MCF 10A (cell line): ENCODE data around the gene ECE1. TPM values are rescaled to one million over a fixed set of nuclear protein-coding genes. Genes with fewer than 3 reads are reported as not detected.

Experiments used
- BruUV-seq: library from RNA; stranded (reverse); fragments of 400-500 nt; replicated peaks from 2 replicates; lab custom pipeline; 2021; lab: Mats Ljungman, UMichigan
- CTCF ChIA-PET: fragments of 300-600 bp; sonication (Branson Sonifier 250); formaldehyde crosslinking; extraction: SDS; loops from one replicate; lab custom pipeline; 2021; ENCODE audit warnings: antibody characterized with exemption, inconsistent platforms; lab: Yijun Ruan, JAX
- POLR2A ChIA-PET: fragments of 300-600, 350-650 bp; sonication (Branson Sonifier 250); formaldehyde crosslinking; extraction: SDS; loops from one replicate; lab custom pipeline; 2020; ENCODE audit warnings: antibody characterized with exemption, inconsistent platforms; lab: Yijun Ruan, JAX
- DNase-seq: peaks from one replicate; pipeline ENCODE4 v3.0.0-alpha.2; 2018; ENCODE audit not compliant: unreplicated experiment
- H3K27ac Mint-ChIP-seq: one replicate; pipeline ENCODE4 v1.8.0; 2022; ENCODE audit warnings: mild to moderate bottlenecking, low read depth, mixed read lengths; ENCODE audit not compliant: unreplicated experiment
- H3K27me3 Mint-ChIP-seq: one replicate; pipeline ENCODE4 v1.8.0; 2022; ENCODE audit warnings: mixed read lengths; ENCODE audit not compliant: insufficient read depth, unreplicated experiment
- H3K36me3 Mint-ChIP-seq: one replicate; pipeline ENCODE4 v1.8.0; 2022; ENCODE audit warnings: mild to moderate bottlenecking, moderate library complexity, mixed read lengths; ENCODE audit not compliant: insufficient read depth, unreplicated experiment
- H3K4me1 Mint-ChIP-seq: one replicate; pipeline ENCODE4 v1.8.0; 2022; ENCODE audit warnings: mixed read lengths; ENCODE audit not compliant: insufficient read depth, unreplicated experiment
- H3K4me3 Mint-ChIP-seq: one replicate; pipeline ENCODE4 v1.8.0; 2022; ENCODE audit warnings: mild to moderate bottlenecking, moderate library complexity, mixed read lengths; ENCODE audit not compliant: unreplicated experiment
- H3K9me3 Mint-ChIP-seq: one replicate; pipeline ENCODE4 v1.8.0; 2022; ENCODE audit warnings: mixed read lengths; ENCODE audit not compliant: unreplicated experiment
- CTCF ChIP-seq: fragments of 200-600 bp; IDR thresholded peaks from one replicate; pipeline ENCODE4 v1.8.0; 2022; ENCODE audit warnings: antibody characterized with exemption, mild to moderate bottlenecking; ENCODE audit not compliant: unreplicated experiment
- intact Hi-C: fragments of 100-400 bp; cut with micrococcal nuclease; formaldehyde crosslinking; loops from 2 replicates; pipeline ENCODE4 v1.14.1; 2022
- total RNA-seq: library from RNA; stranded (reverse); gene quantifications from 2 replicates; pipeline ENCODE4 v1.2.3, GENCODE V29; 2022

ECE1 gene
- total RNA-seq, 1 experiment from 2014 or later: 40.0 TPM

GRCh38 chr1:21280482-21280881 is 9.8 kb downstream of the ECE1 start:
- ChIA-PET POLR2A (no interaction called here), CTCF (no interaction called here)
- TF ChIP-seq CTCF: no peak
- H3K27me3 Mint-ChIP-seq: no peaks in the 10 kb centered on the region
- H3K4me1 Mint-ChIP-seq: peaks cover 7% of the 10 kb centered on the region
- no peak overlapping the region for H3K27ac Mint-ChIP-seq
- no peak for DNase-seq
- no peaks in the 10 kb centered on the region for H3K9me3 Mint-ChIP-seq
- BruUV-seq: no TSS peak
- H3K4me3 Mint-ChIP-seq: no peak overlapping the region
- intact Hi-C loops: no loop called here
- H3K36me3 Mint-ChIP-seq: peaks cover 5% of the 10 kb centered on the region

- intact Hi-C loops: no loop called here
- Mint-ChIP-seq H3K36me3 (peaks cover 5% of the 10 kb centered on the region), H3K27ac (no peak overlapping the region), H3K4me3 (no peak overlapping the region), H3K27me3 (no peaks in the 10 kb centered on the region), H3K9me3 (no peaks in the 10 kb centered on the region), H3K4me1 (peaks cover 7% of the 10 kb centered on the region)
- BruUV-seq: no TSS peak
- ChIA-PET CTCF (interaction anchor here (0.7 to 0.9 kb wide), 2 partner anchors 10 to 39 kb away, joined by 3 to 6 read pairs; no protein-coding TSS in a partner anchor), POLR2A (no interaction called here)
- no peak for DNase-seq
- TF ChIP-seq CTCF: no peak
Measured at GRCh38 chr1:21280011-21280471, 10.2 kb downstream of the ECE1 start.

- no TSS peak for BruUV-seq
- intact Hi-C loops: no loop called here
- Mint-ChIP-seq H3K9me3 (no peaks in the 10 kb centered on the region), H3K4me1 (peaks cover 7% of the 10 kb centered on the region), H3K4me3 (no peak overlapping the region), H3K27me3 (no peaks in the 10 kb centered on the region), H3K27ac (no peak overlapping the region), H3K36me3 (peaks cover 5% of the 10 kb centered on the region)
- CTCF ChIA-PET: interaction anchor here (0.6 to 0.9 kb wide), 3 partner anchors 9 to 40 kb away, joined by 3 to 6 read pairs (median 3); no protein-coding TSS in a partner anchor
- no peak for TF ChIP-seq CTCF
- POLR2A ChIA-PET: no interaction called here
- DNase-seq: no peak
Measured at GRCh38 chr1:21278860-21279845, 11.1 kb downstream of the ECE1 start.

GRCh38 chr1:21278208-21278859 is 11.9 kb downstream of the ECE1 start:
- Mint-ChIP-seq H3K4me1 (peaks cover 7% of the 10 kb centered on the region), H3K36me3 (peaks cover 6% of the 10 kb centered on the region), H3K4me3 (no peak overlapping the region), H3K9me3 (no peaks in the 10 kb centered on the region), H3K27ac (no peak overlapping the region), H3K27me3 (no peaks in the 10 kb centered on the region)
- no peak for TF ChIP-seq CTCF
- POLR2A ChIA-PET: no interaction called here
- no TSS peak for BruUV-seq
- intact Hi-C loops: no loop called here
- CTCF ChIA-PET: no interaction called here
- no peak for DNase-seq
